ENCODE data around the gene OAF.

Gene OAF

DNA sequence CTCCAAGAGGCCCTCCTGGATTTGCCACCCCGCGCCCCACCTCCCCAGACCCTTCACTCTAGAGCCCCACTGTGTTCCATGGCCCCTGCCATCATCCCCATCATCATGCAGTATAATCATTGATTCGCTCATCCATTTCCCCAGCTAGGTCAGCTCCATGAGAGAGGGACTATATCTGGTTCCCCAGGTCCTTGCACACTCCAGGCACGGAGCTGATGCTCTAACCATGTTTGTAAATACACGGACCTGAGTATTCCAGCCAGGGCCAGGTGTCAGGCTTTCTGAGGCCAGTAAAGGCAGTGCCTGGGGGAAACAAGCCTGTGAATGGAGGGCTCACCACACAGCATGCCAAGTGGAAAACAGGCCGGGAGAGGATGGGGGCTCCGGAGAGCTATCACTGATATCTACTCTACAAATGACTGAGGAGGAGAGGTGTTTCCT is 27.1 kb upstream of the OAF start:
- no peak for DNase-seq (ENCODE audit: low read depth in 2 of 2)

DNA sequence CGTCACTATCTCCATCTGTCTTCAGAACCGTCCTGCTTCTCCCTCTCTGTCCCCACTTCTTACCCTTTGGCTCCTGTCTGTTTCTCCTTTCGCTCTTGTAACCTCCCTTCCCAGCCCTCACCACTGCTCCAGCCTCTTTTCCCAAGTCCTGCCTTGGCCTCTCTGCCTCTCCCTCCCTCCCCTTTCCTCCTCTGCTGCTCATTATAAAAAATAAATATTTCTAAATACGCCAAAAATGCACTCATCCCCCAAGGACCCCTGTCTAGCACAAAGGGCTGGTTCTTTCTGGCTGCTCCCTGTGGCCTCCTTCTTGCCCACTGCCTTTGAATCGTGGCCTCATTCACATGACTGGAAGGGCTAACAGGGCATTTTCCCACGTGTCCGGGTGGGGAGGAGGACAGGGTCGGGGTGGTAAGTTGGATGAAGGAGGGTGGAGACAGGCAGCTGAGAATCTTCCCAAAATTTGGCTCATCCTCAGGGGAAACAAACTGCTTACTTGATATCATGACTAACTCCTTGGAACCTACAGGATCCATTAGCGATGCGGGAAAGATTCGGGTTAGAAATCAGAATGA is 26.4 kb upstream of the OAF start:
- no peak for DNase-seq (ENCODE audit: low read depth in 2 of 2)

- no peak for DNase-seq (ENCODE audit: low read depth in 2 of 2)
Observed at GRCh38 chr11:120184946-120185705, 25.7 kb upstream of the OAF start.

GRCh38 chr11:120185706-120186455 is 25.0 kb upstream of the OAF start:
- DNase-seq (ENCODE audit: low read depth in 2 of 2), result no peak

GRCh38 chr11:120186456-120186773 is 24.4 kb upstream of the OAF start:
- DNase-seq (ENCODE audit: low read depth in 2 of 2), result no peak

- no peak for DNase-seq (ENCODE audit: low read depth in 2 of 2)
Observed at GRCh38 chr11:120186774-120187591, 23.8 kb upstream of the OAF start.

- no peak for DNase-seq (ENCODE audit: low read depth in 2 of 2)
Observed at GRCh38 chr11:120188371-120188770, 22.5 kb upstream of the OAF start.

GRCh38 chr11:120188811-120189455 is 21.9 kb upstream of the OAF start:
- no peak for DNase-seq (ENCODE audit: low read depth in 2 of 2)

DNA sequence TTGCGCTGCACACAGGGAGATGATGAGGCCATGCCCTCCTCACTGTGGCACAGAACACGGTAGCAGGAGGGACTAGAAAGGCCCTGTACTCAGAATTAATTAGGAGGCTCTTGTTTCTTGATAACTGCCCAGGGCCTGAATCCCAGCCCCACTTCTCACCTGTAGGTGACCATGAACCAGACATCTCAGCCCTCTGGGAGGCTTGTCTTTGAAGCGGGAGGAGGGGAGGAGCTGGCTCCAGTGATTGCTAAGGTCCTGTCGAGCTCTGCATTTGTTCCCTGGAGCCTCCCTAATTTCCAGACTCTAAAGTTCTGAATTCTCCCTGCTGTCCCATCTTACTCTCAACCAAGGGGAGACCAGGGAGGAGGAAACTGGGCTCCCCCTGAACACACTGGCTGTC is 19.8 kb upstream of the OAF start:
- no peak for DNase-seq (ENCODE audit: low read depth in 2 of 2)

- DNase-seq (ENCODE audit: low read depth in 2 of 2), result no peak
Observed at GRCh38 chr11:120192831-120193625, 17.8 kb upstream of the OAF start.

GRCh38 chr11:120194166-120194565 is 16.7 kb upstream of the OAF start:
- no peak for DNase-seq (ENCODE audit: low read depth in 2 of 2)

- DNase-seq (ENCODE audit: low read depth in 2 of 2), result no peak
Observed at GRCh38 chr11:120195601-120196320, 15.1 kb upstream of the OAF start.

GRCh38 chr11:120196826-120197225 is 14.0 kb upstream of the OAF start:
- DNase-seq (ENCODE audit: low read depth in 2 of 2), result no peak

GRCh38 chr11:120197251-120197891 is 13.5 kb upstream of the OAF start:
- DNase-seq (ENCODE audit: low read depth in 2 of 2), result no peak

GRCh38 chr11:120197977-120198376 is 12.9 kb upstream of the OAF start:
- DNase-seq (ENCODE audit: low read depth in 2 of 2), result no peak

DNA sequence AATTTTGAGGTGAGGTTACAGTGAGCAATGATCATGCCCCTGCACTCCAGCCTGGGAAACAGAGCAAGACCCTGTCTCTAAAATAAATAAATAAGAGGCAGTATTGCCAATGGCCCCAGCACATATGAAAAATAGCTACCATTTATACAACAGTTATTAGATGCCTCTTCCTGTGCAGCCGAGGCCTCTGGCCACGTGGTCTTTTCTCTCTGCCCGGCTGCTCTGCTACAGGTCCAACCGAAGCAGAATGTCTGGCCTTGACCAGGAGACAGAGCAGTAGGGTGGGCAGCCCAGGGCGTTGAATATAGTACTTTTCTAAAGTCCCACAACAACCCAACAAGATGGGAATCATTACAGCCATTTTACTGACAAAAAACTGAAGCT is 12.4 kb upstream of the OAF start:
- no peak for DNase-seq (ENCODE audit: low read depth in 2 of 2)

DNA sequence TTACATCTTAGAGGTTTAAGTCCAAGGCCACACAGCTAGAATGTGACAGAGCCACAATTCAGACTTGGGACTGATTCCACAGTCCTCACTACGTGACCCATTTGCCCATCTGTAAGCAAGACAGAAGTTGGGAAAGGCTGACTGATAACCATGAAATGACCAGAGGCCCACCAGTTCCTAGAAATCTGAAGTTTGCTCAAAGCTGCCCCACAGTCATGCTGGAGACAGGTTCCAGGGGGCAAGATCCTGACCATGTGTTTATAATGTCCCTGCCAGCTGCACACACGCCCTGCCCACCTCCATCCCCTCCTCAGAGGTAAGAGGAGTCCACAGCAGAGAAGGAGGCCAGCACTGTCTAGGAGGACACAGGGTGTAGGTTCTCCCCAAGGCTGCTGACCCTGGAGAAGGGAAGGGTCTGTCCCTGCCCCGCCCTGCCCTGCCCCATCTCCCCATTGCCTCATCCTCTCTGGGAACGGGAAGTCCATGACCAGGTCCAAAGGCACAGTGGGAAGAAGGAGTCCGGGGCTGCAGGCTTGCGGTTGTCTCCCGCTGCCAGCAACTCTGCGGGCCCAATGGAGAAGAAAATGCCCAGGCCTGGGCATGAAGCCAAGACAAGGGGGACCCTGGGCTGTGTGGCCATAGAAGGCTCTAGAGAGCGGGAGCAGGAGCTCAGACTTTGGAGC is 11.9 kb upstream of the OAF start:
- no peak for DNase-seq (ENCODE audit: low read depth in 2 of 2)

DNA sequence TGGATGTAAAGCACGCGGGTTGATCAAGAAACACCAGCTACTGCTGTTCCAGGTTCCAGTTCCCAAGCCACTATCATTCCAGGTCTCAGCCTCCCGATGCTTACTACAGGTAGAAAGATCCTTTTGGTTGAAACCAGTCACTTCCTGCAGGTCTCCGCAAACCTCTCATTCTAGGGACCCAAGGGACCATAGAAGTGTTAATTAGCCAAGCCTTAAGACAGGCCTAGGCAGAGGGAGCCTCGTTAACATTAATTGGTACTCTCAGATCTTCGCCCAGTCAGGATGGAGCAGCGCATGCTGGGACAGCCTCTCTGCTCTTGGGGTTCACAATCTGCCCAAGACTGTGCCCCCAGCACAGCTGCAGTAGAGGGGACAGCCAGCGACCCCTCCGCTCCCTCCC is 11.2 kb upstream of the OAF start:
- no peak for DNase-seq (ENCODE audit: low read depth in 2 of 2)

GRCh38 chr11:120200677-120201076 is 10.2 kb upstream of the OAF start:
- no peak for DNase-seq (ENCODE audit: low read depth in 2 of 2)
